ENCODE results near the gene KCNJ1. TPM values are rescaled to one million over a fixed set of nuclear protein-coding genes. Genes with fewer than 3 reads are reported as not detected.

KCNJ1 gene
- polyA plus RNA-seq, 3 donors, result 101 to 121 (median 109) TPM

- DNase-seq (ENCODE audit: low read depth in 3 of 3, low spot score in 2 of 3), result no peak
These were observed 12.3 kb downstream of the KCNJ1 start for GRCh38 chr11:128854841-128855240.

- DNase-seq (ENCODE audit: low read depth in 3 of 3, low spot score in 2 of 3), result no peak
These were observed 13.5 kb downstream of the KCNJ1 start for GRCh38 chr11:128853559-128853958.

GRCh38 chr11:128852327-128853023 lies 14.6 kb downstream of the KCNJ1 start:
- no peak for DNase-seq (ENCODE audit: low read depth in 3 of 3, low spot score in 2 of 3)

- no peak for DNase-seq (ENCODE audit: low read depth in 3 of 3, low spot score in 2 of 3)
These were observed 18.2 kb downstream of the KCNJ1 start for GRCh38 chr11:128848815-128849455.

- DNase-seq (ENCODE audit: low read depth in 3 of 3, low spot score in 2 of 3), result no peak
These were observed 20.1 kb downstream of the KCNJ1 start for GRCh38 chr11:128846985-128847384.

- no peak for DNase-seq (ENCODE audit: low read depth in 3 of 3, low spot score in 2 of 3)
These were observed 21.7 kb downstream of the KCNJ1 start for GRCh38 chr11:128845334-128845780.

- DNase-seq (ENCODE audit: low read depth in 3 of 3, low spot score in 2 of 3), result no peak
These were observed 23.8 kb downstream of the KCNJ1 start for GRCh38 chr11:128843198-128843785.

- DNase-seq (ENCODE audit: low read depth in 3 of 3, low spot score in 2 of 3), result no peak
These were observed 25.5 kb downstream of the KCNJ1 start for GRCh38 chr11:128841461-128842072.

GRCh38 chr11:128840783-128841182 lies 26.3 kb downstream of the KCNJ1 start:
- DNase-seq (ENCODE audit: low read depth in 3 of 3, low spot score in 2 of 3), result no peak

- no peak for DNase-seq (ENCODE audit: low read depth in 3 of 3, low spot score in 2 of 3)
These were observed 27.0 kb downstream of the KCNJ1 start for GRCh38 chr11:128840137-128840536.

- no peak for DNase-seq (ENCODE audit: low read depth in 3 of 3, low spot score in 2 of 3)
These were observed 28.0 kb downstream of the KCNJ1 start for GRCh38 chr11:128839081-128839480.

GRCh38 chr11:128837627-128838026 lies 29.5 kb downstream of the KCNJ1 start:
- no peak for DNase-seq (ENCODE audit: low read depth in 3 of 3, low spot score in 2 of 3)

- DNase-seq (ENCODE audit: low read depth in 3 of 3, low spot score in 2 of 3), result no peak
These were observed 31.2 kb downstream of the KCNJ1 start for GRCh38 chr11:128835741-128836430.

GRCh38 chr11:128834157-128834556 lies 32.9 kb downstream of the KCNJ1 start:
- no peak for DNase-seq (ENCODE audit: low read depth in 3 of 3, low spot score in 2 of 3)

- DNase-seq (ENCODE audit: low read depth in 3 of 3, low spot score in 2 of 3), result no peak
These were observed 35.0 kb downstream of the KCNJ1 start for GRCh38 chr11:128832121-128832497.

GRCh38 chr11:128831174-128832120 lies 35.6 kb downstream of the KCNJ1 start:
- DNase-seq (ENCODE audit: low read depth in 3 of 3, low spot score in 2 of 3), result peak in 1 of 3 donors; percentile 72

GRCh38 chr11:128830290-128831173 lies 36.6 kb downstream of the KCNJ1 start:
- DNase-seq (ENCODE audit: low read depth in 3 of 3, low spot score in 2 of 3), result no peak

GRCh38 chr11:128828350-128828749 lies 38.7 kb downstream of the KCNJ1 start:
- DNase-seq (ENCODE audit: low read depth in 3 of 3, low spot score in 2 of 3), result no peak
